ENCODE results near the gene RERG.

DNA sequence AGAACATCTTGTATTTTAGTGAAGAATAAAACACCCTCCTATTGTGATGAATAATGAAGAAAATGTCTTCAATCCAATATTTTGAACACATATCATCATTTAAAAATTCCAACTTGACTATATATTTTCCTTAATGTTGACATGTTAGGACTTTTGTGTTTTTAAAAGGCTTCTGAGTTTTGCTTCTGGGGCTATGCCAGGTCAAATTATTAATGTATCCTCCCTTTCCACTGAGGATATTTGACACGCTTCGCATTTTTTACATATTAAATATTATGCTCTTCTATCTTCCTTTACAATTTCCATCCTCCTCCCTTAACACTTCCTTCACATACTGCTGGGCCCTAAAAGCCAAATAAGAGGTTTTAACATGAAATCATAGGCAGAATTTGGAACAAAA lies 20.6 kb downstream of the RERG start:
- TF ChIP-seq POLR2A (IDR thresholded peaks at IDR 0.05) (no peak), EP300 (IDR thresholded peaks at IDR 0.05) (no peak)

All from upper lobe of left lung (tissue), 4 donors.